HG02885 (cell line): Measurements from ENCODE around the gene RBFOX1.

Source experiments
- ATAC-seq: cut with Tn5 transposase; IDR thresholded peaks from one replicate; pipeline ENCODE4 v1.9.1; 2021; ENCODE audit warnings: mild to moderate bottlenecking; ENCODE audit not compliant: unreplicated experiment, poor library complexity

The RBFOX1 gene

DNA sequence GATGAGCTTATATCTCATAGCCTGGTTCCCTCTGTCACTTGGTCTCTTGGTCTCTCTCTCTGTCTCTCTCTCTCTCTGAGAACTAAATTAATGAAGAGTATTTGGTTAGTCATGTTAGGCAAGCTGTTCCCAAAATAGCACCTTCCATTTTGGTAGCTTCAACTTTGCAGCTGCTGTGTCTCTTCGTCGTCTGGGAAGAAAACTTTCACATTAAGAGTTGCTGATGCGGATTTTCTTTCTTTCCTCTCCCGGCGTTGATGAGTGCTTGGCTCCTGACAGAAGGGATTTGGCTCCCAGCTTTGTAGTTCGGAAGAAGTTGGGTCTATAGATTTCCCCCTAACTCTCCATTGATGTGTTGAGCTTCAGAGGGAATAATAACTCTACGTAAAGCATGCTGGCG lies at the start of gene RBFOX1:
TSS of gene RBFOX1 (plus strand) at position 235 of the 400 bp plus-strand sequence.
- no peak for ATAC-seq

DNA sequence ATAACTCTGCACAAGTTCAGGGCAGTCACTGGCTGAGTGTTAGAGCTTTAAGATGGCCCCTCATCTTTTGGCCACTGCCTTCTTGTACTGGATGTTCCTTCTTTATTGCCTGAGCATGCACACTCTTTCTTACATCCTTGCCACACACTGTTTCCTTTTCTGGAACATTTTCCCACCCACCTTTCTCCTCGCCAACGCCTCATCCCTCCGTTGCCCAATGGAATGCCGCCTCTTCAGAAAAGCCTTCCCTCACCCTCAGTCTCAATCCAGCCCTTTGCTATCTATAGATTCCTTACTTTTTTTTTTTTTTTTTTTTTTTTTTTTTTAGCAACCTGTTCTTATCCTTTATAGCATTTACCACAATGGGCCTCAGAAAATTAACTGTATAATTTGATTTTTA lies 47.9 kb upstream of the RBFOX1 start:
- ATAC-seq = no peak

DNA sequence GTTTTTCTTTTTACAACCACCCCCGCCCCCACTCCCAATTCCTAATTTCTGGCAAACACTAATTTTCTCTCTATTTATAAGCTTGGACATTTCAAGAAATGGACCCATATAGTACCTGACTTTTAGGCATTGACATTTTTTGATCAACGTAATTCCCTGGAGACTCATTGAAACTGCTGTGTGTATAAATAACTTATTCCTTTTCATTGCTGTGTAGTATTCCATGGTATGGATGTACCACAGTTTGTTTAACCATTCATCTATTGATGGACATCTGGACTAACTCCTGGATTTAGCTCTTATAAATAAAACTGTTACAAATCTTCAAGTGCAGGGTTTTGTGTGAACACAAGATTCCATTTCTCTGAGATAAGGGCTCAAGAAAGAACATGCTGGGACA lies 47.1 kb upstream of the RBFOX1 start:
- ATAC-seq = no peak

DNA sequence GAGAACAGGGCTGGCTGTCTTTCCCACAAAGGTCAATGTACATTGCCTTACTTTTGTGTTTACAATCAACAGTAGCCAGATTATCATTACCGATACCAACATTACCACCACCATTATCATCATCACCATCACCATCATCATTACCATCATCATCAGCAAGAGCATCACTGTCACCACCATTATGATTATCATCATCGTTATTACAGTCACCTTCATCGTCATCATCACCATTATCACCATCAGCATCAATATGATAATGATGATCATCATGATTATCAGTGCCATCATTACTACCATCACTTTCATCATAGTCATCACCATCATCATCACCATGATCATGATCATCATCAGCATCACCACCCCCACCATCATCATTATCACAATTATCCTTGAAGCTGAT lies 43.3 kb upstream of the RBFOX1 start:
- no peak for ATAC-seq

DNA sequence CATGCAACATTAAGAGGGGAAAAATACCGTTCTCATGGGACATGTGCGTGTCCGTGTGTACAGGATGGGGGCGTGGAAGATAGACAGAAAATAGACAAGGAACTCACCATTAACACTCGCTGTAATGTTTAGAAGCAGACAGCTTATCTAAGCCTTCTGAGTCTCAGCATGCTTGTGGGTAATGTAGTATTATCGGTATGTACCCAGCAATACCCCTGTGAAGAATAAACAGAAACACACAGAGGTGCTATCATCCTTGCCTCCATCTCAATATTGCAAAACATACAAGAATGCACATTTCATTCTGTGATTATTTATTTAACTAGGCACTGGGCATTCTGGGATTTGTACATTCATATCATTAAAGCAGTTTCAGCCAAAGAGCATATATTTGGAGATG lies 42.0 kb upstream of the RBFOX1 start:
- ATAC-seq = no peak

DNA sequence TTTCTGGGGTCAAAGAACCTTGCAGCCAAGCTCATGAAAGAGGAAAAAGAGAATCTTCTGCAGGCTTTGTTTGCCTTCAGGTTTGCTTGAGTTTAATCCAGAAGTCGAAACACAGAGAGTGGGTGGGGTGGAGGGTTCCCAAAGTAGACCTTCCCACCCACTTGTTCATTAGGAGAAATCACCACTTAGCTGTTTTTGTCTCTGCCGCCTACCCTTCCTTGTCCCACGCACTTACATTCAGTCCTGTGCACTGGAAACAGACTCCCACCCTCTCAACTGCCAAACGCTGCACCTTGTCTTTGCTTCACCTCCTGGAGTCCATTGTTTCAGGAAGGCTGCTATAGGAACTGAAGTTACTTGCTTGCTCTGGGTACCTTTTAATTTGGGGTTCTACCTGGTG lies 38.6 kb upstream of the RBFOX1 start:
- ATAC-seq = no peak

DNA sequence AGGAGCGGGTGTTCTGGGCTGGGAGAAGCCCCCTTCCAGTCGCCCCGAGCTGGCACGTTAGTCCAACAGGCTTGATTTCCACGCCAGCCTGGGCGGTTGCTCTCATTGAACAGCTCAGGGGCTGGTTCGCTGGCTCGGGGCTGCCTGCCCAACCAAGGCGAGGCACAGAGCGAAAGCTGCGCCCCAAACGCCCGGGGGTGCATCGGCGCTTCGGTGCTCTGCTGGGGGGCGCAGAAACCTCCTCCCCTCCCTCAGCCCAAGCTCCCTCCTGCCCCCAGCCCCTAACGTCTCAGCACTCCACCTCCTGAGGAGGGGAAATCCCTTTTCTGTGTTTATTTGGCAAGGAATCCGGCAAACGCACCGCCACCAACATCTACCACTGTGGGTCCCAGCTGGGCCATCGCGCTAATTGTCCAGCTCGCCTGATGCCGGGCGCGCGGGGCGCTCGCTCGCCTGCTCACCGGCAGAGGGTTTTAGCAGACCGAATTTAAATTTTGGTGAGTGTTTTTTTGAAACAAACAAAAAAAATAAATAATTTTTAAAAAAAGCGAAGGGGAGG lies 29.5 kb upstream of the RBFOX1 start:
- no peak for ATAC-seq

DNA sequence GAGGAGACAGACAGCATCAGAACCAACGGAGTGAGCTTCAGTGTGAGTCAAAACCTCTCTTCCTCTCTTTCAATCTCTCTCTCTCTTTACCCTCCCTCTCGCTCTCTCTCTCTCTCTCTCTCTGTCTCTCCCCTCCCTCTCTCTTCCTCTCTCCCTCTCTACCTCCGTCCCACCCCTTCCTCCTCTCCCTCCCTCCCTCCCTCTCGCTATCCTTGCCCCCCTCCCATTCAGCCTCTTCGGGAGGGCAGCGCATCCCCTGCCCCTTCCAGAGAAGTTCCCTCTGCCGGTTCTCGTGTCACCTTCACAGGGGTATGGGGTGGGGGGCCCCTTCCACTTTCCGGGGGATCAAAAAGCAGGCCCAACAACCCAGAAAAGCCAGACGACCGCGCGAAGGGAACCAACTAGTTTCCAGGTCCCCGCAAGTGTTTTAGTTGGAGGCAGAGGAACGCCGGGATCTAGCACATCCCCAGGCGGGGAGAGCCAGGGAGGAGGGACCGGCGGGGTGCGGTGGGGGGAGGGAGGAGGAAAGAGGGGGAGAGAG lies 28.9 kb upstream of the RBFOX1 start:
- ATAC-seq = no peak

DNA sequence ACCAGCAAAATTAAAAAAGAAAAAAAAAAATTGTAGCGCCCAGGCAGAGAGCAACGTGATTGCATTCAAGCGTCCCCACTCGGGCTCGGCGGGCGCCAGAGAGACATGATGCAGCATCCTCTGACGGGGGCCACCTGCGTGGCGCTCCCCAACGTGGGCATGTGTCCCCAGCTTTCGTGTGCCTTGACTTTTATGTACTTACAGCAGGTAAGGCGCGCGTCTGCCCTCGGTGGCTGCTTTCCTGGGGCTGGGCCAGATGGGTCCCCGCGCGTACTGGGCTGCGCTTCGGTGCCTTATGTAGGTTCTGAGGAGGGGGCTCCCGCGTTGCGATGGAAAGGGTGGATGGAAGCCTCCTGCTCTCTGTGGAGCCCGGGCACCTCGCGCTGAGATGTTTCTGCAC lies 28.4 kb upstream of the RBFOX1 start:
- no peak for ATAC-seq

DNA sequence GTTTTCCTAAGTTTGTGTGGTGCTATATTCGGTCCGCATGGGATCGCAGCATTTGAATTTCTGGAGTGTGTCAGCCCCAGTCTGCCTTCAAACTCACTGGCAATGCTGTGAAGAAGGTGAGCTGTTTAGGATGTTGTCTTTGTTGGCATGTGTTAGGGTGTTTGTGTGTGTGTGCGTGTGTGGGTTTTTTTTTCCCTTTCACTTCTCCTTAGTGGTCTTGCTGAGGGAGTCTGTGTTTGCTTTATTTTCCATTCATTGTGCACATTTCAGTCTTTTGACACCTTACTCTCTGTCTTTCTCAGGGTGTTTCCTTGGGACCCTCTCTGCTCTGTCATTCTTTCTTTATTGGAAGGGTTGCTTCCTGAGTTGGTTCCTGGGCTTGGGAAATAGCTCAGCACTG lies 27.7 kb upstream of the RBFOX1 start:
- no peak for ATAC-seq

DNA sequence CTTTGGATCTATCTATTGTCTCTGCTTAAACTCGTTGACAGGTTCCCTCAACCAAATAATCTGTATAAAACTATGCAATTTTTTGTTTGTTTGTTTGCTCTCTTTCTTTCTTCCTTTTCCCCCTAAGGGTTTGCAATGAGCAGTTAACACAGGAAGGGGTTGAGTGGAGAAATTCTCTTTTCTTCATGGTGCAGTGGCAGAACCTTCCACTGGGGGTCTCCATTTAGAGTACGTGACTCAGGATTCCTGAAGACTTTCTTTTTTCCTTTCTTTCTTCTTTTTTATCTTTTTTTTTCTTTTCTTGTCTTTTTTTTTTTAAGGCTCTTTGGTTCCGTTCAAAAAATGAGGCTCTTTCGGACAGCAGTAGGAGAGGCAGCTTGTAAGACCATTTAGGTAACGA lies 19.5 kb upstream of the RBFOX1 start:
- ATAC-seq = no peak

DNA sequence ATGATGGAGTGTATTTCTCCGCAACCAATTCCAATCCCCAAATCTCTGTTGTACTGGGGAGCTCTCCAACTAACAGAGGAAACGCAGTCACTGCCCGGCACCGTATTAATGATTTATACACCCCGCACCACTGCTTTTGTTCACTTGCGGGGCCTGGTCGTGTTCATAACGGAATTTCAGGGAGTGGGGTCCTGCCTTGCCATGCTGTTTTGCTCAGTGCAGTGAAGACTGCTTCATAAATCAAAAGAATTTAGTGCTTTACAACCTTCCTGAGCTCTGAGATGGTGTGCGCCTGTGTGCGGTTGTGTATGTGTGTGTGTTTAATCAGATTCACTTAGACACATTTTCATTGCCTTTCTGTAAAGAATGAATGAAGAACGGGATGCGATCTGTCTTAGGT lies 18.5 kb upstream of the RBFOX1 start:
- no peak for ATAC-seq

DNA sequence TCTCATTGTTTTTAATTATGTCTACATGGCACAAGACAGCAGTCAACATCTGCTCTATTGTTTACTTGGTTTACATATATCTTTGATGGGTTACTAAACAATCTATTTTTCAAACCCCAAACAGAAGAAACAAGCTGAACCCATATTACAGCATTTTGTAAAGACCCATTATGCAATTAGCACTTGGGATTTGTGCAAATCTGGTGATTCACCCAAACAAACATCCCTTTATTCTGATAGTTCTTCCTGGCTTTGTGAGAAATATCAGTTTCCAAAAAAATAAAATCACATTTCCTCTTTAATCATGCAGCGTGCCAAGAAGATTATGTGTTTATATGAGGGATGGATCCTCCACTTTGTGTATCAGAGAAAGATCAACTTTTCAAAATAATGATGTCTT lies 16.8 kb upstream of the RBFOX1 start:
- no peak for ATAC-seq

DNA sequence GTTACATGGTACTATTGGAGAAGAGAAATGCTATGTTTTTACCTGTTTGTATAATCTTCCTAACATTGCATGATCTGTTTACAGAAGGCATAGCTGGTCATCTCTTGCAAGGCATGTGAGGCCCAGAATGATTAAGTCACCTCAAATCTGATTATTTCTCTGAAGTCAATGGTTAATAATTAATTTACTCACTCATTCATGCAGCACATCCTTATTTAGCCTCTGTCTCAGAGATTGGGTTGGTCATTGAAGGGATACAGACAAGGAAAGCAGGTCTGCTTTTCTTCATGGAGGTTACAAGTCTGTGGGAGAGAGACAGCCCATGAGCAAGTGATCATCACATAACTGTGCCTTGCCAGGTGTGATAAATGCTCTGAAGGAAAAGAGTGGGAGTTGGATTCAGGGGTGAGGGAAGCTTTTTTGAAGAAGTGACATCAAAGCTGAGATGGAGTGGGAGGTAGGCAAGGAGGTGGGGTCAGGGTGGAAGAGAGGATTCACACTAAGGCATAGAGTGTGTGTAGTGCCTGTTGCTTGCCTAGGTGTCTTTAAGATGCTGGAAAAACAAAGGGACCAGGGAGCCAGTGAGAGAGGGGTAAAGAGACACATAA lies 16.3 kb upstream of the RBFOX1 start:
- no peak for ATAC-seq

DNA sequence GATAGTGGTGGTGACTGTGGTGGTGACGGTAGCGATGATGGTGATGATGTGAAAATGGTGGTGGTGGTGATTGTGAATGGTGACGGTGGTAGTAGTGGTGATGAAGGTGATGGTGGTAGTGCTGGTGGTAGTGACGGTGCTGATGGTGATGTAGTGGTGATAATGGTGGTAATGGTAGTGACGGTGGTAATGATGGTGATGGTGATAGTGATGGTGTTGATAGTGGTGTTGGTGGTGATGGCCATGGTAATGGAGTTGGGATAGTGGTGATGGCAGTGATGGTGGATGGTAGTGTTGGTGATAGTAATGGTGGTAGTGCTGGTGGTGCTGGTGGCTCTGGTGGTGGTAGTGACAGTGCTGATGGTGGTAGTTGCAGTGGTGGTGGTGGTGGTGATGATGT lies 14.7 kb upstream of the RBFOX1 start:
- ATAC-seq = no peak

DNA sequence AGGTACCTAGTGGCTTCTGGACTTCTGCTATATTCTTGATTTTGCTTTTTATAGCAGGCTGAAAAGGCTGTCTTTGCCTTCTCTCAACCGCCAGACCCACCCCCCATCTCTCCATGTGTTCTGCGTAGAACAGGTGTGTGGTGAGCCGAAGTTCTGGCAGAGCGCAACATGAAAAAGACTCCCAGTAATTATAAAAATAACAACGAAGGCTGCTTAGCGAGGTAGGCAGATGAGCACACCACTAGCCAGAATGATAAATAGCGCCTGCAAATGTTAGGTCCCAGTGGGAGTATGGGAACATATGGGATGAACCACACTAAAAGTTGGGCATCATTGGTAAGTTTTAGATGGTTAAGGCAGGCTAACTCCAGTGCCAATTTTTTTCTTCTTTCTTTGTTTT lies 14.0 kb upstream of the RBFOX1 start:
- no peak for ATAC-seq

DNA sequence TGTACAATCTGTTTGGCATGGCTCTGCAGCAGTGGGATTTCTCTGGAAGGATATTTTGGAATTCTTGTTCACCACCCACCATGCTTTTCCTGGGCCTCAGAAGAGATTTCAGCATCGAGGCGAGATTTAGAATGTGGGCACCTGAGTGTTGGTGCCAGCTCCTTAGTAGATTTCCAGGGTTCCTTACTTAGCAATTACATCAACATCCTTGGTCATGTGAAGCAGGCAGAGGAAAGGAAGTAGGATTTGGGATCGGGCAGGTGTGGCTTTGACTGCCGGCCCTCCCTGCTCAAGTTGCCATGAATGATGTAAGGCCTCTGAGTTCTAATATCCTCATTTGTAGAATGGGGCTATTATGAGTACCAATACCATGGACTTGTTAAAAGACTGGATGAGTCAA lies 13.1 kb upstream of the RBFOX1 start:
- ATAC-seq = no peak

DNA sequence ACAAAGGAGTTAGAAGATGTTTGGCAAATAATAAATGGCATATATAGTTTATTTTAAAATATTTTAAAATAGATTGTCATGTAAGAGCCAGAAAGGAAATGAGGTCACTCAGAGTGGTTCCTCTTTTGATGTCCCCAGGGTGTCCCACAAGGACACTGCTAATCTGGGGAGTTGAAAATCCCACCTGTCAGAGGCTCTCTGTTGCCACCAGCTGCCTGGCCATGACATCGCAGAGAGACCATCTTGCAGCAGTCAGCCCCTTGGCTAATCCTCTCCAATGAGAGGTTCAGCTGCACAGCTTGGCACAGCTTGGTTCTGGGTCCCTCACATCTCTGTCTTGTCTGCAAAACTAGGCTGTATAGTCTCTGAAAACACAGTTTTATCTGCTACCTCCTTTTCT lies 11.0 kb upstream of the RBFOX1 start:
- no peak for ATAC-seq

DNA sequence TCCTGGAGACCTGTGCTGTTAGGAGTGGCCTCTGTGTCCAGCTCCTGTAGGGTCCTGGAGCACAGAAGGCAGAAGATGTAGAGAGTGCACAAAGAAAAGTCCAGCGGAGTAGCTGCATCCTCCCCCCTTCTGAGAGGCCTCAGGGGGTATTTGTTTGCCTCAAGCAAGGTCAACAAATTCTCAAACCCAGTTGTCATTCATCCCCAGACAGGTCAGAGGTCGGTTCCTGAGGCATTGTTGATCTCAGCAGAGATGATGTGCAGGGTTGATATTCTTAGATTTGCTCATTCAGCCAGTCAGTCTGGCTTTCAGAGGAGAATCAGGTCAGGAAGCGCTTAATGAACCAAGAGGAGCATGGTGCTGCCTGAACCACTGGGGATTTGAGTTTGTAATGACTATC lies 8.3 kb upstream of the RBFOX1 start:
- ATAC-seq = no peak

DNA sequence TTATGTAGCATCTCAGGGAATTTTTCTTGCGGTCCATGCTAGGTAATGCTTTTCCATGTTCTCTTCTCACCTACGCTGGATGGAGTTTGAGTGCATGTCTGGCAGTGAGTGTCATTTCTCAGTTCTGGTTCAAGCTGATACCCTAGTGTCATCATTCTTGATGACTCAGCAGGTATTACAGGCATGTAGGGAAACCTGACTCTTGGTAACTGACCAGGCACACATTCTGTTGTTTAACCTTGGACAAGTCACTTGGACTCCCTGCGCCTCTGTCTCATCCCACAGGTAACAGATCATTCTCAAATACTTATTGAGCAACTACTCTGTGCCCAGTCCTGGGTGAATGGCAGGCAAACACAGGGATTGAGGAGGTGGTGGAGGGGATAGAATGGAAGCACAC lies 6.8 kb upstream of the RBFOX1 start:
- no peak for ATAC-seq

DNA sequence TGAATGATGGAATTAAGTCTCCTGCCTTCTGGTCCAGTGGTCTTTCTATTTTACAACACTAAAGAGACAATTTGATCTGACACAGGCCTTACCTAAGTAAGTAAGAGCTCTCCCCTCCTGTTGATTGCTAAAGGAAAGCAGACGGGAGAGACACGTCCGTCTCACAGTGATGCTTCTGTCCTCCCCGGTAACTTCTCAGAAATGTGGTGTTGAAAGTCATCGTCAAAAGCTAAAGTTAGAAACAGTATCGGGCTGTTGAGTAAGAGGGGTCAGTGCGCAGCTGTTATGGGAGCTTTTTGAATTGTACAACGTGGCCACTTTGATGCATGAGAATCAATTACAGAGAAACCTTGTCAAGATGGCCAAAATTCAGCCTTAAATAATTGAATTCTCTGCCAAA lies 1.9 kb upstream of the RBFOX1 start:
- no peak for ATAC-seq

DNA sequence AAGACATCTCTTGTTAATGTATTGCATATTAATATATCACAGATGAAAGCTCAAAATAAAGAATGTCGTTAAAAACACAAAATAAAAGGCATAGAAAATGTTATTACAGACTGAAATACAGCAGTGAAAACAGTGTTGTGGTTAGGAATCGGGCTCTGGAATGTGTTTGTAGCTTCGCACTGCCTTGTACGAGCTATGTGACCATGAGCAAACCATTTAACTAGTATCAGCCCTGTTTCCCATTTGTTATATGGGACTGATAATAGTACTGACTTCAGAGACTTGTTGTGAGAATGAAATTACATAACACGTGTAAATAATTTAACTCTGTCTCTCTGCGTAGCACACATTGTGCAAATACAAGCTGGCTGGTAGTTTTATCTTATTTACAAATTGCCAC lies 648 bp upstream of the RBFOX1 start:
- no peak for ATAC-seq
